OCI-LY3 (cell line): ENCODE data around the gene TRIM24.

ENCODE experiments used
- EZH2phosphoT487 ChIP-seq: fragments of 200-600 bp; shearing (Covaris generic); IDR thresholded peaks from 2 replicates; pipeline ENCODE4 v1.6.1; 2018; ENCODE audit warnings: antibody characterized with exemption, mixed run types, low read depth
- TF ChIP-seq, protein P1 (sequence below): fragments of 200-600, 300-600 bp; sonication (generic); IDR thresholded peaks from 2 replicates; pipeline ENCODE4 v1.5.1; 2014; ENCODE audit warnings: antibody characterized with exemption, low read length, low read depth

DNA sequence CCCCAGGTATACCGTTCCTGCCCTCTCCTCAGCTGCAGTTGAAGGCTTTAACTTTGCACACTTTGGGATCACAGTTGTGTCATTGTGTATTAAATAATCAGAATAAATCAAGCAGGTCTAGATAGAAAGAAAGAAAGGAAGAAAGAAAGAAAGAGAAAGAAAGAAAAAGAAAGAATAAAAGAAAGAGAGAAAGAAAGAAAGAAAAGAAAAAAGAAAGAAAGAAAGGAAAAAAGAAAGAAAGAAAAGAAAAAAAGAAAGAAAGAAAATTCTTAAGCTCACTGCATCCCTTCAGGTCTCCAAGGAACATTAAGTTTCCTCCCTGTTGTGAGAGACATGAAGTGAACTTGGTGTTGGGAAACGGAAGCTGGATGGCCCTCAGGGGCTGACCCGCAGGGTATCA is 17.2 kb upstream of the TRIM24 start:
- TF ChIP-seq, protein P1, sequence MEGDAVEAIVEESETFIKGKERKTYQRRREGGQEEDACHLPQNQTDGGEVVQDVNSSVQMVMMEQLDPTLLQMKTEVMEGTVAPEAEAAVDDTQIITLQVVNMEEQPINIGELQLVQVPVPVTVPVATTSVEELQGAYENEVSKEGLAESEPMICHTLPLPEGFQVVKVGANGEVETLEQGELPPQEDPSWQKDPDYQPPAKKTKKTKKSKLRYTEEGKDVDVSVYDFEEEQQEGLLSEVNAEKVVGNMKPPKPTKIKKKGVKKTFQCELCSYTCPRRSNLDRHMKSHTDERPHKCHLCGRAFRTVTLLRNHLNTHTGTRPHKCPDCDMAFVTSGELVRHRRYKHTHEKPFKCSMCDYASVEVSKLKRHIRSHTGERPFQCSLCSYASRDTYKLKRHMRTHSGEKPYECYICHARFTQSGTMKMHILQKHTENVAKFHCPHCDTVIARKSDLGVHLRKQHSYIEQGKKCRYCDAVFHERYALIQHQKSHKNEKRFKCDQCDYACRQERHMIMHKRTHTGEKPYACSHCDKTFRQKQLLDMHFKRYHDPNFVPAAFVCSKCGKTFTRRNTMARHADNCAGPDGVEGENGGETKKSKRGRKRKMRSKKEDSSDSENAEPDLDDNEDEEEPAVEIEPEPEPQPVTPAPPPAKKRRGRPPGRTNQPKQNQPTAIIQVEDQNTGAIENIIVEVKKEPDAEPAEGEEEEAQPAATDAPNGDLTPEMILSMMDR: no peak
- no peak for TF ChIP-seq EZH2phosphoT487
